OCI-LY3 (cell line): ENCODE data around the gene UST.

Source experiments
- H2AFZ ChIP-seq: fragments of 200-600, 300-600 bp; shearing (Covaris generic); 2 replicates; pipeline ENCODE4 v1.6.0; 2014; ENCODE audit warnings: antibody characterized with exemption, low read depth, low read length
- H3K27ac ChIP-seq: fragments of 200-600, 300-600 bp; sonication (generic); 2 replicates; pipeline ENCODE4 v1.5.1; 2014; ENCODE audit warnings: mild to moderate bottlenecking, low read length, moderate library complexity, mixed read lengths
- H3K27me3 ChIP-seq: fragments of 200-600, 300-600 bp; sonication (generic); 2 replicates; pipeline ENCODE4 v1.6.1; 2014; ENCODE audit warnings: low read depth, low read length, mixed read lengths
- H3K36me3 ChIP-seq: fragments of 200-600, 300-600 bp; sonication (generic); replicated peaks from 2 replicates; pipeline ENCODE3; 2014; ENCODE audit warnings: low read depth, low read length, mixed read lengths
- H3K4me1 ChIP-seq: fragments of 300-600, 200-600 bp; sonication (generic); 2 replicates; pipeline ENCODE4 v1.6.1; 2014; ENCODE audit warnings: low read length, mixed read lengths
- H3K4me2 ChIP-seq: fragments of 200-600, 300-600 bp; sonication (generic); 2 replicates; pipeline ENCODE4 v1.6.1; 2014; ENCODE audit warnings: low read length, mixed read lengths
- H3K4me3 ChIP-seq: fragments of 300-600, 200-600 bp; sonication (generic); 2 replicates; pipeline ENCODE4 v1.5.1; 2014; ENCODE audit warnings: antibody characterized with exemption, mild to moderate bottlenecking, low read length, moderate library complexity
- H3K79me2 ChIP-seq: fragments of 300-600, 200-600 bp; shearing (Covaris generic); 2 replicates; pipeline ENCODE4 v1.6.1; 2014; ENCODE audit warnings: mild to moderate bottlenecking, low read length, mixed read lengths
- H3K9ac ChIP-seq: fragments of 300-600, 200-600 bp; shearing (Covaris generic); 2 replicates; pipeline ENCODE4 v1.6.0; 2014; ENCODE audit warnings: mild to moderate bottlenecking, low read length, moderate library complexity
- H3K9me3 ChIP-seq: fragments of 200-600, 300-600 bp; shearing (Covaris generic); 2 replicates; pipeline ENCODE4 v1.6.1; 2014; ENCODE audit warnings: low read length, mixed read lengths; ENCODE audit not compliant: insufficient read depth
- H4K20me1 ChIP-seq: fragments of 200-600, 300-600 bp; sonication (generic); 2 replicates; pipeline ENCODE4 v1.6.1; 2016; ENCODE audit warnings: low read length, mixed read lengths; ENCODE audit not compliant: insufficient read depth
- EZH2phosphoT487 ChIP-seq: fragments of 200-600 bp; shearing (Covaris generic); IDR thresholded peaks from 2 replicates; pipeline ENCODE4 v1.6.1; 2018; ENCODE audit warnings: antibody characterized with exemption, mixed run types, low read depth
- TF ChIP-seq, protein P1 (sequence below): fragments of 200-600, 300-600 bp; sonication (generic); IDR thresholded peaks from 2 replicates; pipeline ENCODE4 v1.5.1; 2014; ENCODE audit warnings: antibody characterized with exemption, low read length, low read depth

Gene UST

GRCh38 chr6:148816117-148816516, 69.3 kb downstream of the UST start:
- 0 out of 2 replicates have a peak, but pooled peaks cover 4% of the 10 kb centered on the region for H3K79me2 ChIP-seq
- no peak overlapping the region for H3K4me3 ChIP-seq
- TF ChIP-seq, protein P1, sequence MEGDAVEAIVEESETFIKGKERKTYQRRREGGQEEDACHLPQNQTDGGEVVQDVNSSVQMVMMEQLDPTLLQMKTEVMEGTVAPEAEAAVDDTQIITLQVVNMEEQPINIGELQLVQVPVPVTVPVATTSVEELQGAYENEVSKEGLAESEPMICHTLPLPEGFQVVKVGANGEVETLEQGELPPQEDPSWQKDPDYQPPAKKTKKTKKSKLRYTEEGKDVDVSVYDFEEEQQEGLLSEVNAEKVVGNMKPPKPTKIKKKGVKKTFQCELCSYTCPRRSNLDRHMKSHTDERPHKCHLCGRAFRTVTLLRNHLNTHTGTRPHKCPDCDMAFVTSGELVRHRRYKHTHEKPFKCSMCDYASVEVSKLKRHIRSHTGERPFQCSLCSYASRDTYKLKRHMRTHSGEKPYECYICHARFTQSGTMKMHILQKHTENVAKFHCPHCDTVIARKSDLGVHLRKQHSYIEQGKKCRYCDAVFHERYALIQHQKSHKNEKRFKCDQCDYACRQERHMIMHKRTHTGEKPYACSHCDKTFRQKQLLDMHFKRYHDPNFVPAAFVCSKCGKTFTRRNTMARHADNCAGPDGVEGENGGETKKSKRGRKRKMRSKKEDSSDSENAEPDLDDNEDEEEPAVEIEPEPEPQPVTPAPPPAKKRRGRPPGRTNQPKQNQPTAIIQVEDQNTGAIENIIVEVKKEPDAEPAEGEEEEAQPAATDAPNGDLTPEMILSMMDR, result no peak
- TF ChIP-seq EZH2phosphoT487, result no peak
- peaks cover 22% of the 10 kb centered on the region for H3K4me1 ChIP-seq
- H3K9ac ChIP-seq, result no peak overlapping the region
- 0 out of 2 replicates have a peak overlapping the region, but pooled peaks have one; percentile 18 for H3K4me2 ChIP-seq
- no peak overlapping the region for H2AFZ ChIP-seq
- no peaks in the 10 kb centered on the region for H4K20me1 ChIP-seq
- H3K27me3 ChIP-seq, result no peaks in the 10 kb centered on the region
- no peaks in the 10 kb centered on the region for H3K9me3 ChIP-seq
- no peaks in the 10 kb centered on the region for H3K36me3 ChIP-seq
- no peak overlapping the region for H3K27ac ChIP-seq

DNA sequence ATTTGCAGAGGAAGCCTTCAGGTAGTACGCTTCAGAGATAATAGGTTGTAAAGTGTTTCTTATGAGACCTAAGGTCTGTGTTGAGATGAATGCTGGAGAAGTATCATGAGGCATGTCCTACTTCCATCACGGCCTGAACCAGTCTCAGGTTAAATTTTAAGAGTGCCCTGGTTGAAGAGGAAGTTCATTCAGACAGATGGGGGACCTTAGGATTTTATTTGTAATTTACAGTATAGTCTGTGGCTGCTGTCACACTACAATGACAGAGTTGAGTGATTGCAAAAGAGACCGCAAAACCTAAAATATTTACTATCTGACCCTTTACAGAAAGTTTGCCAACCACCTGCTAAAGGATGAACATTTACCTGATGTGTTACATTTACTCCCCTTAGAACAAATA, 70.9 kb downstream of the UST start:
- Histone ChIP-seq H3K4me1 (peaks cover 22% of the 10 kb centered on the region), H3K9ac (no peak overlapping the region), H3K27me3 (no peaks in the 10 kb centered on the region), H3K27ac (no peak overlapping the region), H3K4me3 (no peak overlapping the region), H3K36me3 (no peaks in the 10 kb centered on the region), H2AFZ (no peak overlapping the region), H3K79me2 (0 out of 2 replicates have a peak, but pooled peaks cover 4% of the 10 kb centered on the region), H4K20me1 (no peaks in the 10 kb centered on the region), H3K4me2 (no peak overlapping the region), H3K9me3 (no peaks in the 10 kb centered on the region)
- TF ChIP-seq EZH2phosphoT487, result no peak
- TF ChIP-seq, protein P1, result no peak

- H3K79me2 ChIP-seq, result 0 out of 2 replicates have a peak, but pooled peaks cover 4% of the 10 kb centered on the region
- H3K27ac ChIP-seq, result no peak overlapping the region
- no peaks in the 10 kb centered on the region for H3K9me3 ChIP-seq
- no peak overlapping the region for H3K9ac ChIP-seq
- H3K36me3 ChIP-seq, result no peaks in the 10 kb centered on the region
- no peak overlapping the region for H3K4me3 ChIP-seq
- TF ChIP-seq EZH2phosphoT487, result no peak
- TF ChIP-seq, protein P1, result no peak
- H3K27me3 ChIP-seq, result no peaks in the 10 kb centered on the region
- H2AFZ ChIP-seq, result no peak overlapping the region
- H4K20me1 ChIP-seq, result no peaks in the 10 kb centered on the region
- peaks cover 22% of the 10 kb centered on the region for H3K4me1 ChIP-seq
- H3K4me2 ChIP-seq, result no peak overlapping the region
Measured at GRCh38 chr6:148818939-148819575, 72.2 kb downstream of the UST start.

GRCh38 chr6:148819852-148820251, 73.0 kb downstream of the UST start:
- TF ChIP-seq EZH2phosphoT487, result no peak
- TF ChIP-seq, protein P1, result no peak
- Histone ChIP-seq H3K27ac (no peak overlapping the region), H3K36me3 (no peaks in the 10 kb centered on the region), H4K20me1 (no peaks in the 10 kb centered on the region), H3K9me3 (no peaks in the 10 kb centered on the region), H3K4me2 (no peak overlapping the region), H3K79me2 (0 out of 2 replicates have a peak, but pooled peaks cover 4% of the 10 kb centered on the region), H3K9ac (no peak overlapping the region), H3K4me1 (peaks cover 22% of the 10 kb centered on the region), H2AFZ (no peak overlapping the region), H3K27me3 (no peaks in the 10 kb centered on the region), H3K4me3 (no peak overlapping the region)
